GM23338 (cell line): ENCODE measurements around the gene IL1RAPL2. TPM values are rescaled to one million over a fixed set of nuclear protein-coding genes. Genes with fewer than 3 reads are reported as not detected.
A peak's percentile ranks its signal among the peaks of the same experiment; 100 is the strongest.

Source experiments
- ATAC-seq: fragments of 200-7000 bp; cut with Tn5 transposase; 3 replicates; pipeline ENCODE4 v1.9.1; 2020
- DNase-seq: peaks from one replicate; pipeline ENCODE4 v3.0.0-alpha.2; 2015; ENCODE audit warnings: low spot score
- H2AFZ ChIP-seq: fragments of 200-600 bp; sonication (generic); 2 replicates; pipeline ENCODE4 v1.8.0; 2016; ENCODE audit warnings: antibody characterized with exemption, mild to moderate bottlenecking, moderate library complexity
- H3F3A ChIP-seq: fragments of 200-600 bp; sonication (generic); replicated peaks from 2 replicates; pipeline ENCODE4 v1.8.0; 2017; ENCODE audit warnings: antibody characterized with exemption, mixed run types, low read depth
- H3K27ac ChIP-seq: fragments of 200-600 bp; sonication (generic); 2 replicates; pipeline ENCODE4 v1.6.1; 2016; ENCODE audit warnings: low read depth
- H3K27me3 ChIP-seq: fragments of 200-600 bp; sonication (generic); 2 replicates; pipeline ENCODE4 v1.8.0; 2016; ENCODE audit warnings: mild to moderate bottlenecking, mixed run types, moderate library complexity; ENCODE audit not compliant: insufficient read depth
- H3K36me3 ChIP-seq: fragments of 200-600 bp; sonication (generic); 2 replicates; pipeline ENCODE4 v1.8.0; 2016; ENCODE audit warnings: mild to moderate bottlenecking; ENCODE audit not compliant: insufficient read depth
- H3K4me1 ChIP-seq: fragments of 200-600 bp; sonication (generic); 2 replicates; pipeline ENCODE4 v1.8.0; 2016; ENCODE audit warnings: mild to moderate bottlenecking, moderate library complexity; ENCODE audit not compliant: insufficient read depth
- H3K4me2 ChIP-seq: fragments of 200-600 bp; sonication (generic); 2 replicates; pipeline ENCODE4 v1.7.1; 2017; ENCODE audit warnings: mixed run types
- H3K4me3 ChIP-seq: fragments of 200-600 bp; sonication (generic); 2 replicates; pipeline ENCODE4 v1.6.1; 2016; ENCODE audit warnings: mixed run types
- H3K79me2 ChIP-seq: fragments of 200-600 bp; sonication (generic); replicated peaks from 2 replicates; pipeline ENCODE4 v1.8.0; 2017; ENCODE audit warnings: mild to moderate bottlenecking; ENCODE audit not compliant: insufficient read depth
- H3K9me2 ChIP-seq: fragments of 200-600 bp; sonication (generic); 2 replicates; pipeline ENCODE4 v1.8.0; 2017; ENCODE audit not compliant: insufficient read depth
- H4K20me1 ChIP-seq: fragments of 200-600 bp; sonication (generic); replicated peaks from 2 replicates; pipeline ENCODE4 v1.8.0; 2017; ENCODE audit warnings: mild to moderate bottlenecking; ENCODE audit not compliant: insufficient read depth
- H3K27ac Mint-ChIP-seq: 2 replicates; pipeline ENCODE4 v1.8.0; 2020; ENCODE audit warnings: inconsistent platforms, mild to moderate bottlenecking, moderate library complexity, mixed read lengths
- H3K27me3 Mint-ChIP-seq: 3 replicates; pipeline ENCODE4 v1.8.0; 2022; ENCODE audit warnings: low read depth, mild to moderate bottlenecking, moderate library complexity, mixed read lengths, inconsistent platforms; ENCODE audit not compliant: insufficient read depth, poor library complexity
- H3K36me3 Mint-ChIP-seq: 3 replicates; pipeline ENCODE4 v1.8.0; 2021; ENCODE audit warnings: low read depth, mild to moderate bottlenecking, inconsistent platforms, moderate library complexity, mixed read lengths
- H3K4me1 Mint-ChIP-seq: 3 replicates; pipeline ENCODE4 v1.8.0; 2020; ENCODE audit warnings: mild to moderate bottlenecking, inconsistent platforms, mixed read lengths
- H3K4me3 Mint-ChIP-seq: 3 replicates; pipeline ENCODE4 v1.8.0; 2021; ENCODE audit warnings: moderate library complexity, mild to moderate bottlenecking, inconsistent platforms, mixed read lengths
- H3K9me3 Mint-ChIP-seq: 3 replicates; pipeline ENCODE4 v1.8.0; 2020; ENCODE audit warnings: moderate library complexity, mild to moderate bottlenecking, inconsistent platforms, mixed read lengths
- CTCF ChIP-seq, 2 experiments: fragments of 200-600 bp in 1 of 2; sonication (generic) in 1 of 2; conservative IDR thresholded peaks; 2 replicates each; pipeline versions ENCODE4 v1.5.1 to v1.6.1; 2016 to 2017; ENCODE audit warnings: antibody characterized with exemption in 2 of 2, low read depth in 2 of 2, mild to moderate bottlenecking in 2 of 2, moderate library complexity in 1 of 2
- EZH2 ChIP-seq: fragments of 200-600 bp; sonication (generic); IDR thresholded peaks from one replicate; pipeline ENCODE4 v1.8.0; 2017; ENCODE audit warnings: antibody characterized with exemption, mild to moderate bottlenecking, low read depth; ENCODE audit not compliant: unreplicated experiment
- NANOG ChIP-seq: IDR thresholded peaks from 2 replicates; pipeline ENCODE4 v1.6.1; 2016; ENCODE audit warnings: antibody characterized with exemption, borderline replicate concordance
- STAT1 ChIP-seq: IDR thresholded peaks from one replicate; pipeline ENCODE4 v1.6.1; 2016; ENCODE audit warnings: antibody characterized with exemption; ENCODE audit not compliant: unreplicated experiment
- ZNF114 ChIP-seq: fragments of 250-450 bp; sonication (Bioruptor Pico); IDR thresholded peaks from 2 replicates; pipeline ENCODE4 v1.5.0; 2020; ENCODE audit warnings: mild to moderate bottlenecking, moderate library complexity
- polyA plus RNA-seq: library from polyadenylated mRNA; unstranded; fragments of >200 nt; fragmentation: Nextera tagmentation; extraction: Ambion mirVana; gene quantifications from 2 replicates; pipeline ENCODE4 v1.2.1, GENCODE V29; 2016
- total RNA-seq: library from RNA; depleted of rRNA; stranded (reverse); fragments of >200 nt; shearing (Covaris generic); gene quantifications from 2 replicates; pipeline ENCODE4 v1.2.3, GENCODE V29; 2014
- TF ChIP-seq, protein P1 (sequence below): fragments of 250-450 bp; sonication (Bioruptor Pico); IDR thresholded peaks from 2 replicates; pipeline ENCODE4 v1.5.0; 2020; ENCODE audit warnings: mild to moderate bottlenecking, moderate library complexity
- TF ChIP-seq, protein P2 (sequence below): IDR thresholded peaks from one replicate; pipeline ENCODE4 v1.6.1; 2018; ENCODE audit warnings: antibody characterized with exemption; ENCODE audit not compliant: unreplicated experiment

IL1RAPL2 gene
- total and polyA plus RNA-seq, 2 experiments from 2014 or later: 0.80 to 0.94 TPM

- Mint-ChIP-seq H3K4me3 (no peak overlapping the region), H3K27ac (no peak overlapping the region), H3K36me3 (no peaks in the 10 kb centered on the region), H3K4me1 (0 out of 3 replicates have a peak, but pooled peaks cover 3% of the 10 kb centered on the region), H3K9me3 (no peaks in the 10 kb centered on the region; the same call in 2 of the 3 replicates), H3K27me3 (no peaks in the 10 kb centered on the region)
- Histone ChIP-seq H3K4me2 (no peak overlapping the region), H3K27me3 (no peaks in the 10 kb centered on the region), H3K36me3 (no peaks in the 10 kb centered on the region), H3K4me3 (no peak overlapping the region), H3K4me1 (no peaks in the 10 kb centered on the region), H3K79me2 (no peaks in the 10 kb centered on the region), H4K20me1 (no peaks in the 10 kb centered on the region), H3F3A (no peaks in the 10 kb centered on the region), H2AFZ (no peak overlapping the region), H3K9me2 (no peaks in the 10 kb centered on the region), H3K27ac (no peak overlapping the region)
- TF ChIP-seq CTCF (conservative IDR thresholded peaks at IDR 0.05; ENCODE audit: low read depth in 2 of 2) (0 out of 4 replicates have a peak, but pooled peaks of 1 of the 2 experiments have one; percentile 7), EZH2 (no peak)
- peak; percentile 0 for DNase-seq
- no peak for ATAC-seq
These were observed 146.5 kb downstream of the IL1RAPL2 start for GRCh38 chrX:104712515-104712914.

DNA sequence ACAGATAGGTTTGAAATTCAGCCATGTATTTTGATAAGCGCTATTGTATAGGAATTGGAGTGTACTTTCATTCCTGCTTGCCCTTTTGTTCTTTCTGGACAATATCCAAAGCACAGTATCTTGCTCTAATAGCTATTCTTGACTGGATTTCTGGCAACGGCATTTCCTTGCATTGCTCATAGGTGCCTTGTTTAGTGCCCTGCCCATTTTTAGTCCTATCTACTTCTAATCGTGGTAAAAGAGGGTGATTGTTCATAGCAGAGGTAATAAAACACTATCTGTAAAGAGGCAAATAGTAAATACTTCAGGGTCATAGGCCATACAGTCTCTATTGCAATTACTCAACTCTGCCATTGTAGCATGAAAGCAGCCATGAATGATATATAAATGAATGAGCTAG, 155.9 kb downstream of the IL1RAPL2 start:
- H3K4me1 Mint-ChIP-seq: no peaks in the 10 kb centered on the region
- TF ChIP-seq NANOG (no peak), CTCF (conservative IDR thresholded peaks at IDR 0.05; ENCODE audit: low read depth in 2 of 2) (no peak), STAT1 (no peak), ZNF114 (no peak), EZH2 (no peak)
- TF ChIP-seq, protein P1, sequence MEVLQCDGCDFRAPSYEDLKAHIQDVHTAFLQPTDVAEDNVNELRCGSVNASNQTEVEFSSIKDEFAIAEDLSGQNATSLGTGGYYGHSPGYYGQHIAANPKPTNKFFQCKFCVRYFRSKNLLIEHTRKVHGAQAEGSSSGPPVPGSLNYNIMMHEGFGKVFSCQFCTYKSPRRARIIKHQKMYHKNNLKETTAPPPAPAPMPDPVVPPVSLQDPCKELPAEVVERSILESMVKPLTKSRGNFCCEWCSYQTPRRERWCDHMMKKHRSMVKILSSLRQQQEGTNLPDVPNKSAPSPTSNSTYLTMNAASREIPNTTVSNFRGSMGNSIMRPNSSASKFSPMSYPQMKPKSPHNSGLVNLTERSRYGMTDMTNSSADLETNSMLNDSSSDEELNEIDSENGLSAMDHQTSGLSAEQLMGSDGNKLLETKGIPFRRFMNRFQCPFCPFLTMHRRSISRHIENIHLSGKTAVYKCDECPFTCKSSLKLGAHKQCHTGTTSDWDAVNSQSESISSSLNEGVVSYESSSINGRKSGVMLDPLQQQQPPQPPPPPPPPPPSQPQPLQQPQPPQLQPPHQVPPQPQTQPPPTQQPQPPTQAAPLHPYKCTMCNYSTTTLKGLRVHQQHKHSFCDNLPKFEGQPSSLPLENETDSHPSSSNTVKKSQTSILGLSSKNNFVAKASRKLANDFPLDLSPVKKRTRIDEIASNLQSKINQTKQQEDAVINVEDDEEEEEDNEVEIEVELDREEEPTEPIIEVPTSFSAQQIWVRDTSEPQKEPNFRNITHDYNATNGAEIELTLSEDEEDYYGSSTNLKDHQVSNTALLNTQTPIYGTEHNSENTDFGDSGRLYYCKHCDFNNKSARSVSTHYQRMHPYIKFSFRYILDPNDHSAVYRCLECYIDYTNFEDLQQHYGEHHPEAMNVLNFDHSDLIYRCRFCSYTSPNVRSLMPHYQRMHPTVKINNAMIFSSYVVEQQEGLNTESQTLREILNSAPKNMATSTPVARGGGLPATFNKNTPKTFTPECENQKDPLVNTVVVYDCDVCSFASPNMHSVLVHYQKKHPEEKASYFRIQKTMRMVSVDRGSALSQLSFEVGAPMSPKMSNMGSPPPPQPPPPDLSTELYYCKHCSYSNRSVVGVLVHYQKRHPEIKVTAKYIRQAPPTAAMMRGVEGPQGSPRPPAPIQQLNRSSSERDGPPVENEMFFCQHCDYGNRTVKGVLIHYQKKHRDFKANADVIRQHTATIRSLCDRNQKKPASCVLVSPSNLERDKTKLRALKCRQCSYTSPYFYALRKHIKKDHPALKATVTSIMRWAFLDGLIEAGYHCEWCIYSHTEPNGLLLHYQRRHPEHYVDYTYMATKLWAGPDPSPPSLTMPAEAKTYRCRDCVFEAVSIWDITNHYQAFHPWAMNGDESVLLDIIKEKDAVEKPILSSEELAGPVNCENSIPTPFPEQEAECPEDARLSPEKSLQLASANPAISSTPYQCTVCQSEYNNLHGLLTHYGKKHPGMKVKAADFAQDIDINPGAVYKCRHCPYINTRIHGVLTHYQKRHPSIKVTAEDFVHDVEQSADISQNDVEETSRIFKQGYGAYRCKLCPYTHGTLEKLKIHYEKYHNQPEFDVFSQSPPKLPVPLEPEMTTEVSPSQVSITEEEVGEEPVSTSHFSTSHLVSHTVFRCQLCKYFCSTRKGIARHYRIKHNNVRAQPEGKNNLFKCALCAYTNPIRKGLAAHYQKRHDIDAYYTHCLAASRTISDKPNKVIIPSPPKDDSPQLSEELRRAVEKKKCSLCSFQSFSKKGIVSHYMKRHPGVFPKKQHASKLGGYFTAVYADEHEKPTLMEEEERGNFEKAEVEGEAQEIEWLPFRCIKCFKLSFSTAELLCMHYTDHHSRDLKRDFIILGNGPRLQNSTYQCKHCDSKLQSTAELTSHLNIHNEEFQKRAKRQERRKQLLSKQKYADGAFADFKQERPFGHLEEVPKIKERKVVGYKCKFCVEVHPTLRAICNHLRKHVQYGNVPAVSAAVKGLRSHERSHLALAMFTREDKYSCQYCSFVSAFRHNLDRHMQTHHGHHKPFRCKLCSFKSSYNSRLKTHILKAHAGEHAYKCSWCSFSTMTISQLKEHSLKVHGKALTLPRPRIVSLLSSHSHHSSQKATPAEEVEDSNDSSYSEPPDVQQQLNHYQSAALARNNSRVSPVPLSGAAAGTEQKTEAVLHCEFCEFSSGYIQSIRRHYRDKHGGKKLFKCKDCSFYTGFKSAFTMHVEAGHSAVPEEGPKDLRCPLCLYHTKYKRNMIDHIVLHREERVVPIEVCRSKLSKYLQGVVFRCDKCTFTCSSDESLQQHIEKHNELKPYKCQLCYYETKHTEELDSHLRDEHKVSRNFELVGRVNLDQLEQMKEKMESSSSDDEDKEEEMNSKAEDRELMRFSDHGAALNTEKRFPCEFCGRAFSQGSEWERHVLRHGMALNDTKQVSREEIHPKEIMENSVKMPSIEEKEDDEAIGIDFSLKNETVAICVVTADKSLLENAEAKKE (CRISPR knock-in tag): no peak
- TF ChIP-seq, protein P2, sequence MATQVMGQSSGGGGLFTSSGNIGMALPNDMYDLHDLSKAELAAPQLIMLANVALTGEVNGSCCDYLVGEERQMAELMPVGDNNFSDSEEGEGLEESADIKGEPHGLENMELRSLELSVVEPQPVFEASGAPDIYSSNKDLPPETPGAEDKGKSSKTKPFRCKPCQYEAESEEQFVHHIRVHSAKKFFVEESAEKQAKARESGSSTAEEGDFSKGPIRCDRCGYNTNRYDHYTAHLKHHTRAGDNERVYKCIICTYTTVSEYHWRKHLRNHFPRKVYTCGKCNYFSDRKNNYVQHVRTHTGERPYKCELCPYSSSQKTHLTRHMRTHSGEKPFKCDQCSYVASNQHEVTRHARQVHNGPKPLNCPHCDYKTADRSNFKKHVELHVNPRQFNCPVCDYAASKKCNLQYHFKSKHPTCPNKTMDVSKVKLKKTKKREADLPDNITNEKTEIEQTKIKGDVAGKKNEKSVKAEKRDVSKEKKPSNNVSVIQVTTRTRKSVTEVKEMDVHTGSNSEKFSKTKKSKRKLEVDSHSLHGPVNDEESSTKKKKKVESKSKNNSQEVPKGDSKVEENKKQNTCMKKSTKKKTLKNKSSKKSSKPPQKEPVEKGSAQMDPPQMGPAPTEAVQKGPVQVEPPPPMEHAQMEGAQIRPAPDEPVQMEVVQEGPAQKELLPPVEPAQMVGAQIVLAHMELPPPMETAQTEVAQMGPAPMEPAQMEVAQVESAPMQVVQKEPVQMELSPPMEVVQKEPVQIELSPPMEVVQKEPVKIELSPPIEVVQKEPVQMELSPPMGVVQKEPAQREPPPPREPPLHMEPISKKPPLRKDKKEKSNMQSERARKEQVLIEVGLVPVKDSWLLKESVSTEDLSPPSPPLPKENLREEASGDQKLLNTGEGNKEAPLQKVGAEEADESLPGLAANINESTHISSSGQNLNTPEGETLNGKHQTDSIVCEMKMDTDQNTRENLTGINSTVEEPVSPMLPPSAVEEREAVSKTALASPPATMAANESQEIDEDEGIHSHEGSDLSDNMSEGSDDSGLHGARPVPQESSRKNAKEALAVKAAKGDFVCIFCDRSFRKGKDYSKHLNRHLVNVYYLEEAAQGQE: no peak

More for the DNA sequence above, 155.9 kb downstream of the IL1RAPL2 start:
- Histone ChIP-seq H3K36me3 (no peaks in the 10 kb centered on the region), H3K27me3 (no peaks in the 10 kb centered on the region), H3K4me3 (no peak overlapping the region), H4K20me1 (no peaks in the 10 kb centered on the region), H2AFZ (no peak overlapping the region), H3K4me2 (no peak overlapping the region), H3K9me2 (no peaks in the 10 kb centered on the region), H3K4me1 (no peaks in the 10 kb centered on the region), H3F3A (no peaks in the 10 kb centered on the region), H3K27ac (no peak overlapping the region), H3K79me2 (no peaks in the 10 kb centered on the region)
- no peaks in the 10 kb centered on the region for H3K27me3 Mint-ChIP-seq
- ATAC-seq: no peak
- DNase-seq: no peak
- H3K4me3 Mint-ChIP-seq: no peak overlapping the region
- no peak overlapping the region for H3K27ac Mint-ChIP-seq
- no peaks in the 10 kb centered on the region; the same call in 2 of the 3 replicates for H3K9me3 Mint-ChIP-seq
- H3K36me3 Mint-ChIP-seq: no peaks in the 10 kb centered on the region
